GM19035 (cell line): ENCODE data around the gene BCL6B.
"Not testable (repeated sequence)": the region's sequence is repeated elsewhere in the genome, so short reads cannot be mapped to it uniquely, and the experiment has no call there.

Experiments
- ATAC-seq: cut with Tn5 transposase; IDR thresholded peaks from one replicate; pipeline ENCODE4 v1.9.1; 2021; ENCODE audit not compliant: unreplicated experiment

BCL6B gene

DNA sequence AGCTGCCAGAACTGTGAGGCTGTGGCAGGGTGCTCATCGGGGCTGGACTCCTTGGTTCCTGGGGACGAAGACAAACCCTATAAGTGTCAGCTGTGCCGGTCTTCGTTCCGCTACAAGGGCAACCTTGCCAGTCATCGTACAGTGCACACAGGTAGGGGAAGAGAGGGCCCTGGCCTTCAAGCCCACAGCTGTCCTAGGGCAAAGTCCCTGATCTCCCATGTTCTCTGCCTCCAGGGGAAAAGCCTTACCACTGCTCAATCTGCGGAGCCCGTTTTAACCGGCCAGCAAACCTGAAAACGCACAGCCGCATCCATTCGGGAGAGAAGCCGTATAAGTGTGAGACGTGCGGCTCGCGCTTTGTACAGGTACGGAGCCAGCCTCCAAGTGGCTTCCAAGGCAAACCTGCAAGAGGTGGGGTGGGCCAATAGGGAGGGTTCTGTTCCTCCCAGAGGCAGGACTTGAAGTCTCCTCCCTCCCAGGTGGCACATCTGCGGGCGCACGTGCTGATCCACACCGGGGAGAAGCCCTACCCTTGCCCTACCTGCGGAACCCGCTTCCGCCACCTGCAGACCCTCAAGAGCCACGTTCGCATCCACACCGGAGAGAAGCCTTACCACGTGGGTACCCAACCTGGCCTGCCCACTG lies 3.7 kb downstream of the BCL6B start:
- ATAC-seq, result no peak

- ATAC-seq, result no peak
Measured at GRCh38 chr17:7027335-7027734, 4.5 kb downstream of the BCL6B start.

GRCh38 chr17:7029096-7029495 lies 6.2 kb downstream of the BCL6B start:
- no peak for ATAC-seq

DNA sequence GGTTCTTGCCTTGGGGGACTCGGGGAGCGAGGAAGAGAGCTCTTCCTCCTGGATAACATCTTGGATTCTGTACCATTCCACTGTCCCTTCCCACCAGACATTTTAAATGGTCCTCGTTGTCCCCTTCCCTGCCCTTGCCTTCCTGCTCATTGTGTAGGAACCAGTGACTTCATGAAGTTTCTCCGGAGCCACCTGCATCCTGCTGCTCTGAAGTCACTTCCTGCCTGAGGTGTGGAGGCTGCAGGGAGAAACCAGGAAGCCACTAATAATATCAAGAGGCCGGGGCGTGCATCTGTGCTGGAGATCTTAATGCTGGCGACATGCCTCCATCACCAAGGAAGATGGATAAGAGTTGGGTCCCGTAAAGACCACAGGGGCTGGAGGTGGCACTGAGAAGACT lies 6.8 kb downstream of the BCL6B start:
- no peak for ATAC-seq

- peak; percentile 14 for ATAC-seq
Measured at GRCh38 chr17:7034955-7035590, 12.2 kb downstream of the BCL6B start.

DNA sequence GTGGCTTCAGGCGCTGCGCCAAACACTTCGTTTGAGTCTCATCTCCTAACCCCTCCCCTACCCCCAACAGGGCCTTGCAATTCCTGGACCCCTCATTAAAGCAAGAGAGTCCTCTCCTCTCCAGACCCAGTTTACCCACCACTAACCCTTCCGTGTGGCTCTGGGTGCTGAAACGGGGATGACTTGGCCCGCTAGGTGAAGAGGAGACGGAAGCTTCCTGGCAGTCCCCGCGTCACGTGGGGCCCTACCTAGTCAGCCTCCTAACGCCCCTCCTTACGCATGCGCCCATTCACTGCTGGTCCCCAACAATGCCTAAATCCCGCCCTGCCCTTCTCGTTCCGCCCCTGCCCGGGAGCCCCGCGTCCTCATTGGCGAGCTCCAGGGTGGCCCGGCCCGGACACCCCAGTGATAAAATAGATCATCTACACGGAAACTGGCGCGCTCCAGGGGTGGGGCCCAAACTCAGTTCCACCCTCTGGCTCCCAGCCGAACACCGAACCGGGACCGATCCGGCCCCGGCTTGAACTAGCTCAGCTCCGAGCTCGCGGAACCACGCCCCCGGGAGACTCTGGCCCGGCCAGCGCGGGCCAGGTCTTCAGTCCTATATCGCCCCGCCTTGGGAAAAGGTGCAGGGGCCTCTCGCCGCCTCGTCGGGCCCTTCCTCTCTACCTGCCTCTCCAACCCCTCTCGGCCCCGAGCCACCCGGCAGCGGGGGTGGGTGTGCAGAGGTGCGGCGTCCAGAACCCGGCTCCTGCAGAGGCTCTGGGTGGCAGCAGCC lies 12.9 kb downstream of the BCL6B start, which contains the start of gene SLC16A13:
Gene SLC16A13 (plus strand): TSS at position 425 of the 778 bp plus-strand sequence. CDS start 368 bp downstream, outside the sequence.
- ATAC-seq, result peak; percentile 92

GRCh38 chr17:7038025-7038862 lies 15.4 kb downstream of the BCL6B start:
- ATAC-seq, result no peak

GRCh38 chr17:7039832-7040231 lies 17.0 kb downstream of the BCL6B start:
- no peak for ATAC-seq

DNA sequence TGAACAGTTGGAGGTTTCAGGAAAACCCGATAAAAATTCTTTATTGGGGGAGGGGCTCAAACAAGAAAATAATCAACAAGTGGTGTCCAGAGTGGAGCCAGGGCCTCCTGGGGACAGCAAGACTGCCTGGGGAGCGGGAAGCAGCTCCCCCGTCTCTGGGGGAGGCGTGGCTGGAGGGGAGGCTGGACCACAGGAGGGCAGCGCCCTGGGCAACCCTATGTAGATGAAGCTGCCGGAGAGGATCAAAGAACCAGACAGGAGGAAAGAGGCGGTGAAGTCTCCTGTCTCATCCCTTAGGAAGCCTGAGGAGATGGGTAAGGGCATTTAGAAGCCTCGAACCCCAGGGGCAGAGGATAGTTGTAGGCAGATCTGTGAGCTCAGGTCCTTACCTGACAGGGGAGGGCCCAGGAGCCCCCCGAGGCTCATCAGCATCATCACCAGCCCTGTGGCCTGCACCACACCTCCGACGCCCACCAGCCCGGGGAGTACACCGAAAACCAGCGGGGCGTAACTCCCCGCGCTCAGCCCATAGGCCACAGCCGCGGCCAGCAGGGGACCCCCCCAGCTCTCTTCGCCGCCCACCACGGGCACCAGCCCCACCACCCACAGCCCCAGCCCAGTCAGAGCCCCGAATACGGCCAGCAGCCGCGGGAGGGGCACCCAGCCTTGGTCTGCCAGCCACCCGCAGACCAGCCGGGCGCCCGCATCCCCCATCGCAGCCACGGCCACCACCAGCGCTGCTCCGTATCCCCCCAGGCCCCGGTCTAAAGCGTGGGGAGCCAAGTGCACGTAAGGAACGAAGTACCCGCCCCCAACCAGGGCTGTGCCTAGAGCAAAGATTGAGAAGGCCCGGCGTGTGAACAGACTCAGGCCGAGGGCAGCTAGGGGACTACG lies 19.0 kb downstream of the BCL6B start:
- ATAC-seq, result no peak

DNA sequence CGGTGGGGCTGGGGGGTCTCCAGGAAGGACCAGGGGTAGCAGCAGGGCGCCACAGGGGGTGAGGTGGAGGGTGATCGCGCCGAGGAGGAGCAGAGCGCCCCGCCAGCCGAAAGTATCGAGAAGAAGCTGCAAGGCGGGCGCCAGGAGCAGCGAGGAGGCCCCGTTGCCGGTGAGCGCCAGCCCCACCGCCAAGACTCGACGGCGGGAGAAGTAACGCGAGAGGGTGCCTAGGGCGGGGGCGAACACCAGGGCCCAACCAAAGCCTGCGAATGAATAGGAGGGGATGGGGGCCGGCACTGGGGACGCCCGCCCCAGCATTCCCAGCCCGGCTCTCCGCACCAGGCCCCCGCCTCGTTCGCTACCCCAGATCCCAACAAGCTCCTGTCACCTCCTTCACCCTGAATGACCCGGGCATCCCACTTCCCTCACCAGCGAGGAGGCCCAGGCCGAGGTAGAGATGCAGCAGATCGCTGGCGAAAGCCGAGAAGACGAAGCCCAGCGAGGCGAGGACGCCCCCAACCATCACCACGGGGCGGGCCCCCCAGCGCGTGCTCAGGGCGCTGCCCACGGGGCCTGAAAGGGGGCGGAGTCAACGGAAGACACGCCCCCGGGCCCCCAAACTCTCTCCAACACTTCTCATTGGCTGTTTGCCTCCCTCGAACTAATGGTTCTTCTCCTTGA lies 19.8 kb downstream of the BCL6B start:
- no peak for ATAC-seq

DNA sequence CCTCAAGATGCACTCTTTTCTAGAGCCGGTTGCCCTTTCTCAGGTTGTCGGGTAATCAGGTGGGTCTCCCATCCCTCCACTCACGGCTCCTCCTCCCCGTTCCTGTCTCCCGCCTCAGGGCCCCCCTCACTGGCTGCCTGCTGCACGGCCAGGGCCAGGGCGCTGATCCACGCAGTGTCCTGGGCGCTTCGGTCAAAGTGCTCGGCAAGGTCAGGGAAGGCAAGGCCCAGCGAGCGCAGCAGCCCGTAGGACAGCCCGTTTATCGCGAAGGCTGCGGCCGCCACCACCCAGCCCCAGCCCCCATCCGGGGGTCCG lies 20.3 kb downstream of the BCL6B start:
- no peak for ATAC-seq

DNA sequence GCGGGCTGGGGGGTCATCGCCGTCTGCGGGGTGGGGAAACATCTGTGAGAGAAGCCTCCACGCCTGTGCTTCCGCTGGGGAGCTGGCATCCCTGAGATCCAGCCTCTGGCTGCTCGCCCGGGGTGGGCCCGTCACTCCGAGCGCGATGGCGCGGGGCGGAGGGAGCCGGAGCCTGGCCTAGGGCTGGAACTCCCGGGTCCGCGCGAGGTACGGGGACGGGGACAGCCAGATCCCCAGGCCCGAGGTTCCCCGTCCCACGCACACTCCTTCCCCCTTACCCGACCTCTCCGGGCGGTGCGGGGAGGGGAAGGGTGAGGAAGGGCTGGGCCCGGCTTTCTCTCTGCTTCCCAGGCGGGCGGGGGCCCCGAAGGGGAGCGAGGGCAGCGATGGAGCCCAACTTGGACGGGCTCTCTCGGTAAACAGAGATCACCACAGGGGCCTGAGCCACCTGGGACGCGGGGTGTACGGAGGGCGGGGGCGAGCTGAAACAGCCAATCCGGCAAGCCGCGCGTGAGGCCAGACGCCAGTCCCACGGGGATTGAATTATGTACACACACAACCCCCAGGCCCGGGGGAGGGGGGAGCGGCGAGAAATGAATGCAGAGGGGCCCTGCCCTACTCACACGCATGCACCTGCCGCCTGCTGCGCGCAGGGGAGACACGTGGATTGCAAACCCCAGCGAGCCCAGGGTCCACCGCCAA lies 20.8 kb downstream of the BCL6B start, which contains the start of gene SLC16A11:
Gene SLC16A11 (minus strand): TSS at position 596 of the 702 bp plus-strand sequence. CDS start 579 bp downstream, at position 17.
- no peak for ATAC-seq

DNA sequence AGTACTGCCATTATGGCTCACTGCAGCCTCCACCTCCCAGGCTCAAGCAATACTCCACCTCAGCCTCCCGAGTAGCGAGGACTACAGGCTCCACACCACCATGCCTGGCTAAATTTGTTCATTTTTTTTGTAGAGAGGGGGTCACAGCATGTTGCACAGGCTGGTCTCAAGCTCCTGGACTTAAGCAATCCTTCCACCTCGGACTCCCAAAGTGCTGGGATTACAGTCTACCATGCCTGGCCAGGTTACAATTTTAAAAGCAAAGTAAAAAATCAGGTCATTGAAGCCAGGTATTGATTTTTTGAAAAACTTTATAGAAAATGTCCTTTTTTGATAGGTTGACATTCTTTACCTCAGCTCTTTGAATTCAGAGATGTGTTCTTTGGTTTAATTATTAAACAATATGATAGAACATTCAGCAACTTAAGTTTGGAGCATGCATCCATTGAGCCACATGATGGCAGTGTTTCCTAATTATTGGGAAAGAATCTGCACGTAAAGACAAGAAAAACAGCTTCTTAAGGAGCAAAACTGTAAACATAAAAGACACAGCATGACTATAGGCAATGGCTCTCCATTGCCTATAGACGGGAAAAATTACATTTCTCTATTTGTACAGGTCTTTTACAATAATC lies 22.8 kb downstream of the BCL6B start:
- ATAC-seq, result no peak

GRCh38 chr17:7046127-7046724 lies 23.4 kb downstream of the BCL6B start:
- ATAC-seq, result no peak

DNA sequence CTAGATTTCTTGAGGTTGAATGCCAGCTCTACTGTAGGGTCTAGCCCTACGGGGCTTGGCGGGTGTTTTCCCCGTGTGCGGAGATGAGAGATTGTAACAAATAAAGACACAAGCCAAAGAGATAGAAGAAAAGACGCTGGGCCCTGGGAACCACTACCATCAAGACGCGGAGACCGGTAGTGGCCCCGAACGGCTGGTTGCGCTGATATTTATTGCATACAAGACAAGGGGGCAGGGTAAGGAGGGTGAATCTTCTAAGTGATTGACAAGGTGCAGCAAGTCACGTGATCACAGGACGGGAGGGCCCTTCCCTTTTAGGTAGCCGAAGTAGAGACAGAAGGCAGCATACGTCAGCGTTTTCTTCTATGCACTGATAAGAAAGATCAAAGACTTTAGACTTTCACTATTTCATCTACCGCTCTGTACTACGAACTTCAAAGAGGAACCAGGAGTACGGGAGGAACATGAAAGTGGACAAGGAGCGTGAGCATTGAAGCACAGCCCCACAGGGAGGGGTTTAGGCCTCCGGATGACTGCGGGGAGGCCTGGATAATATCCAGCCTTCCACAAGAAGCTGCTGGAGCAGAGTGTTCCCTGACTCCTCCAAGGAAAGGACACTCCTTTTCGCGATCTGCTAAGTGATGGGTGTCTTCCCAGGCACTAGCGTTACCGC lies 24.0 kb downstream of the BCL6B start:
- ATAC-seq, result not testable (repeated sequence)

DNA sequence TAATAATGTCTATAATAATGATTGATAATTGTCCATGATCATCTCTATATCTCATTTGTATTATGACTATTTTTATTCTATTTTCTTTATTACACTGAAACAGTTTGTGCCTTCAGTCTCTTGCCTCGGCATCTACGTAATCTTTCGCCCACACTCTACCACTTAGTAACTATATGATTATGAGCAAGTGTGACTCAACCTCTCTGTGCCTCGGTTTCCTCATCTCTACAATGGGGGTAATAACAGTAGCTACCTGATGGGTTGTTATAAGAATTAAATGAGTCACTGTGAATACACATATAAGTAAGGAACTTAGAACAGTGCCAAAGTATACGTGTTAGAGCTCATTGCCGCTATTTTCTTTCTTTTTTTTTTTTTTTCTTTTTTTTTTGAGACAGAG lies 24.7 kb downstream of the BCL6B start:
- ATAC-seq, result no peak

DNA sequence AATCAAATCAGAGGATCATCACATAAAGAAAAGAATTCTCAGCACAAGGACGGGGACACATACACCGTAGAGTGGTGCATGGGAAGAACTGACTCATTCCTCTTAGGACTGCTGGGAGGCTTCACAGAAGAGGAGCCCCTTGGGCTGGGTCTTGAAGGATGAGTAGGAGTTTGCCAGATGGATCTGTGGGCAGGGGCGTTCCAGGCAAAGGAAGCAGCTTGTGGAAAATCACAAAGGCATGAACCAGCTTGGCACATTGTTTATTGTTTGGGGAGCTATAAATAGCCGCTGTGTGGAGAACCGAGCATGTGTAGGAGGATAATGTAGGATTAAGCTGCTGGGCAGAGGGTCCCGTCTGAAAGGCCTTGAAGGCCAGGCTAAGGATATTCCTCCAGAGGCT lies 26.1 kb downstream of the BCL6B start:
- ATAC-seq, result no peak

GRCh38 chr17:7050583-7050982 lies 27.7 kb downstream of the BCL6B start:
- not testable (repeated sequence) for ATAC-seq
